Vagina (tissue), 2 donors: Measurements from ENCODE around the gene SPON1.

Source experiments
- CTCF ChIP-seq, 3 experiments: fragments of 450-650 bp in 2 of 3; fragments of 200-600 bp in 1 of 3; sonication (generic) in 1 of 3; IDR thresholded peaks; one replicate each; pipeline ENCODE4 v1.5.1; 2017 to 2019; ENCODE audit warnings: antibody characterized with exemption in 3 of 3, mild to moderate bottlenecking in 2 of 3, moderate library complexity in 2 of 3
- POLR2A ChIP-seq, 2 donors: fragments of 450-650 bp; IDR thresholded peaks; one replicate each; pipeline ENCODE4 v1.6.1; 2017; ENCODE audit warnings: antibody characterized with exemption in 2 of 2, mild to moderate bottlenecking in 2 of 2, moderate library complexity in 2 of 2
- POLR2AphosphoS5 ChIP-seq, 2 donors: sonication (generic); formaldehyde crosslinking; IDR thresholded peaks; one replicate each; pipeline ENCODE4 v1.9.0; 2017; ENCODE audit warnings: antibody characterized with exemption in 2 of 2, mild to moderate bottlenecking in 2 of 2, low read depth in 1 of 2; ENCODE audit not compliant: insufficient read depth in 1 of 2

- TF ChIP-seq CTCF (IDR thresholded peaks at IDR 0.05) (no peak), POLR2AphosphoS5 (IDR thresholded peaks at IDR 0.05; ENCODE audit: insufficient read depth in 1 of 2, low read depth in 1 of 2) (no peak), POLR2A (IDR thresholded peaks at IDR 0.05) (no peak)
These were observed 150.2 kb downstream of the SPON1 start for GRCh38 chr11:14112721-14113120.
